ENCODE data around the gene FAM107B. TPM values are rescaled to one million over a fixed set of nuclear protein-coding genes. Genes with fewer than 3 reads are reported as not detected.

The FAM107B gene
- total RNA-seq, 1 experiment from 2014 or later: 24.5 TPM

DNA sequence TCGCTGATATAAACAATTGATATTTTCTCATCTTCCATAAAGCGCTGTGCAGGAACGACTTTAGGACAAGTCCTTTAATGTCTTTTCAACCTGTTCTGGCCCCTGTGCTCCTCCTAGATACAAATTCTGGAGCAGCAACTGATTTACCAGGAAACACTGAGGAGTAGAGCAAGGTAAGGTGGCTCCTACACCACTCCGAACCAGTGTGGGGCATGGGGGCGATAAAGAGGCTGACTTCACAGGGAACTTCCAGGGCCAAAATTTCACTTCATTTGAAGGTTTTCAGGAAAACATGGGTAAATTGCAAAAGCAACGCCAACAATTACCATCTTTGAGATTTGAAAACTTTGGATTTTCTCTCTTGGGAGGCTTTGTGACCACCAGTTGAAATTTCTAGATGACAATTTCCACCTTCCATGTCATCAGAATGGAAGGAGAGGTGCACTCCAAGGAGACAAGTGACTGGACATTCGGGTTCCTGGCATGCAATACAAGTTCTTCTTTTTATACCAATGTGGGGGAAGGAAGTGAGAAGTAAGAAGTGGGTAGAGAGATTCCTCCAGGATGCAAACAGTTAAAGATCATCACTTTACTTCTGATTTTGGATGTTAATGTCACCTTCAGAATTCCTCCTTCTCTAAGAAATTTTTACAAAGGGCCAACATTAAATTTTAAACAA lies 118.5 kb downstream of the FAM107B start:
- Histone ChIP-seq H3K56ac (ENCODE audit: insufficient read length, low read depth, low read length) (no peak overlapping the region), H3K23ac (ENCODE audit: insufficient read length, low read depth, low read length) (no peak overlapping the region), H2AK5ac (ENCODE audit: insufficient read length, low read length) (no peak overlapping the region), H3K79me2 (ENCODE audit: insufficient read depth, low read length) (no peaks in the 10 kb centered on the region), H3K4ac (ENCODE audit: low read depth, low read length) (no peak overlapping the region), H3K9me3 (ENCODE audit: control insufficient read depth, low read depth, low read length) (no peaks in the 10 kb centered on the region), H2BK5ac (ENCODE audit: insufficient read length, low read length) (no peak overlapping the region), H3K14ac (ENCODE audit: insufficient read depth, low read length) (no peak overlapping the region), H3K23me2 (ENCODE audit: insufficient read length, low read depth, low read length, poor library complexity, severe bottlenecking) (peaks cover 2% of the 10 kb centered on the region), H2BK12ac (ENCODE audit: insufficient read length, low read depth, low read length) (no peak overlapping the region), H3K27me3 (ENCODE audit: insufficient read depth, low read length) (no peaks in the 10 kb centered on the region), H2BK15ac (ENCODE audit: low read depth, low read length) (no peak overlapping the region), H2BK20ac (ENCODE audit: low read depth, low read length, poor library complexity, severe bottlenecking) (no peak overlapping the region), H4K5ac (ENCODE audit: insufficient read length, low read depth, low read length) (no peak overlapping the region), H3K9ac (ENCODE audit: extremely low read depth, insufficient read length, low read length) (no peak overlapping the region), H3T11ph (ENCODE audit: low read length) (no peak overlapping the region), H3K4me1 (ENCODE audit: insufficient read depth, low read length) (peaks cover 3% of the 10 kb centered on the region; the same call in 1 of the 2 replicates), H4K91ac (ENCODE audit: insufficient read length, low read depth, low read length) (no peak overlapping the region), H2AFZ (ENCODE audit: low read length) (no peak overlapping the region), H3K27ac (ENCODE audit: insufficient read length, low read depth, low read length) (no peak overlapping the region), H4K8ac (replicated peaks; ENCODE audit: insufficient read length, low read depth, low read length) (no peak overlapping the region), H3K4me2 (ENCODE audit: insufficient read depth, insufficient read length, low read length) (no peak overlapping the region), H3K18ac (ENCODE audit: insufficient read length, low read depth, low read length) (no peak overlapping the region), H3K79me1 (ENCODE audit: insufficient read depth, low read depth, low read length, poor library complexity, severe bottlenecking) (no peaks in the 10 kb centered on the region), H2BK120ac (ENCODE audit: low read depth, low read length, poor library complexity, severe bottlenecking) (no peak overlapping the region), H4K20me1 (ENCODE audit: control insufficient read depth, insufficient read depth, insufficient read length) (no peaks in the 10 kb centered on the region)
- TF ChIP-seq, protein P1, sequence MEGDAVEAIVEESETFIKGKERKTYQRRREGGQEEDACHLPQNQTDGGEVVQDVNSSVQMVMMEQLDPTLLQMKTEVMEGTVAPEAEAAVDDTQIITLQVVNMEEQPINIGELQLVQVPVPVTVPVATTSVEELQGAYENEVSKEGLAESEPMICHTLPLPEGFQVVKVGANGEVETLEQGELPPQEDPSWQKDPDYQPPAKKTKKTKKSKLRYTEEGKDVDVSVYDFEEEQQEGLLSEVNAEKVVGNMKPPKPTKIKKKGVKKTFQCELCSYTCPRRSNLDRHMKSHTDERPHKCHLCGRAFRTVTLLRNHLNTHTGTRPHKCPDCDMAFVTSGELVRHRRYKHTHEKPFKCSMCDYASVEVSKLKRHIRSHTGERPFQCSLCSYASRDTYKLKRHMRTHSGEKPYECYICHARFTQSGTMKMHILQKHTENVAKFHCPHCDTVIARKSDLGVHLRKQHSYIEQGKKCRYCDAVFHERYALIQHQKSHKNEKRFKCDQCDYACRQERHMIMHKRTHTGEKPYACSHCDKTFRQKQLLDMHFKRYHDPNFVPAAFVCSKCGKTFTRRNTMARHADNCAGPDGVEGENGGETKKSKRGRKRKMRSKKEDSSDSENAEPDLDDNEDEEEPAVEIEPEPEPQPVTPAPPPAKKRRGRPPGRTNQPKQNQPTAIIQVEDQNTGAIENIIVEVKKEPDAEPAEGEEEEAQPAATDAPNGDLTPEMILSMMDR (conservative IDR thresholded peaks at IDR 0.05): peak; percentile 34; the same call in 2 of the 3 replicates
- Mint-ChIP-seq H3K4me1 (peaks cover 27 to 45% of the 10 kb centered on the region in 2 experiments), H3K27me3 (ENCODE audit: low read depth) (0 out of 2 replicates have a peak, but pooled peaks cover 1% of the 10 kb centered on the region), H3K36me3 (ENCODE audit: insufficient read depth in 1 of 3, low read depth in 3 of 3) (no peaks in the 10 kb centered on the region), H3K27ac (no peak overlapping the region; a peak in 1 of 7 replicates), H3K4me3 (no peak overlapping the region), H3K9me3 (no peaks in the 10 kb centered on the region)
- whole genome bisulfite sequencing (ENCODE audit: extremely low coverage, insufficient read length, low lambda C conversion rate): no CpG with 5 or more reads among the region's 7 CpGs
- DNase-seq: no peak

Measured in H9 (cell line).